Measurements from ENCODE around the gene RNF220.

DNA sequence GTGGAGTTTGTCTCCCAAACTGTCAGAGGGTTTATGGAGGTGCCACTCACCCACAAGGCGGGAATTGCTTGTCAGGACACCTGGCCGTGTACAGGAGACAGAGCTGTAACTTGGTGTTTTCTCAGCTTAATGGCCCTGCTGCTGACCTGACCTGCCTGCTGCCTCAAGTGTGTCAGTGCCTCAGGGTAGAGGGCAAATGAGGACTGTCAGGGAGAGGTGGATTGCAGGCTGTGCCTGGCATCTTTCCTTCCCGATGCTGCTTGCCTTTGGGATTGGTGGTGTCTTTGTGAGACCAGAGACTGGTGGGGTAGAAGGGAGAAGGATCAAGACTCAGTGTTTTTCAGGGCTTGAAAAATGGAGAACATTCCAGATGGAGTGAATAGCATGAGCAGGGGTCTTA is 237.9 kb downstream of the RNF220 start:
- no peak for TF ChIP-seq CTCF (IDR thresholded peaks at IDR 0.05)
- no peak for TF ChIP-seq POLR2A (IDR thresholded peaks at IDR 0.05)
